ENCODE data around the gene CATSPER3.

CATSPER3 gene

GRCh38 chr5:135037519-135038204, 70.0 kb downstream of the CATSPER3 start:
- TF ChIP-seq CTCF (IDR thresholded peaks at IDR 0.05) = no peak
- H3K27ac ChIP-seq = no peak overlapping the region
- H3K4me3 ChIP-seq = no peak overlapping the region
- DNase-seq (ENCODE audit: low spot score) = no peak

- no peak for DNase-seq (ENCODE audit: low spot score)
- no peak overlapping the region for H3K27ac ChIP-seq
Observed at GRCh38 chr5:135038205-135038812, 70.6 kb downstream of the CATSPER3 start.

GRCh38 chr5:135038813-135039270, 71.1 kb downstream of the CATSPER3 start:
- Histone ChIP-seq H3K4me3 (peak overlapping the region; percentile 61), H3K27ac (no peak overlapping the region)
- DNase-seq (ENCODE audit: low spot score) = no peak
- TF ChIP-seq CTCF (IDR thresholded peaks at IDR 0.05) = no peak

More at GRCh38 chr5:135038205-135038812, 70.6 kb downstream of the CATSPER3 start:
- no peak for TF ChIP-seq CTCF (IDR thresholded peaks at IDR 0.05)
- no peak overlapping the region for H3K4me3 ChIP-seq

GRCh38 chr5:135039271-135040033, 71.7 kb downstream of the CATSPER3 start:
- H3K27ac ChIP-seq = no peak overlapping the region
- DNase-seq (ENCODE audit: low spot score) = no peak
- no peak for TF ChIP-seq CTCF (IDR thresholded peaks at IDR 0.05)
- peak overlapping the region; percentile 61 for H3K4me3 ChIP-seq

GRCh38 chr5:135040034-135040332, 72.3 kb downstream of the CATSPER3 start:
- DNase-seq (ENCODE audit: low spot score) = no peak

More at GRCh38 chr5:135040034-135040332, 72.3 kb downstream of the CATSPER3 start:
- no peak for TF ChIP-seq CTCF (IDR thresholded peaks at IDR 0.05)
- Histone ChIP-seq H3K27ac (no peak overlapping the region), H3K4me3 (peak overlapping the region; percentile 61)

Measured in coronary artery (tissue), 2 donors.